Trophoblast cell (in vitro differentiated cells and primary cell): ENCODE measurements around the gene ATP6V0A4.
"Not testable (repeated sequence)": the region's sequence is repeated elsewhere in the genome, so short reads cannot be mapped to it uniquely, and the experiment has no call there.

ENCODE experiments used
- DNase-seq, 2 donors: peaks; one replicate each; pipeline ENCODE4 v3.0.0-alpha.2; 2016
- H2AFZ ChIP-seq: 2 replicates; pipeline ENCODE4 v1.6.1; 2013; ENCODE audit warnings: low read length, moderate library complexity, mild to moderate bottlenecking; ENCODE audit not compliant: insufficient read depth, poor library complexity
- H2AK5ac ChIP-seq: 2 replicates; pipeline ENCODE4 v1.6.1; 2013; ENCODE audit warnings: mild to moderate bottlenecking, low read length
- H2BK120ac ChIP-seq: 2 replicates; pipeline ENCODE4 v1.6.1; 2013; ENCODE audit warnings: low read length, mild to moderate bottlenecking, moderate library complexity; ENCODE audit not compliant: insufficient read depth, poor library complexity
- H2BK12ac ChIP-seq: 2 replicates; pipeline ENCODE4 v1.6.1; 2013; ENCODE audit warnings: mild to moderate bottlenecking, low read length, moderate library complexity
- H2BK5ac ChIP-seq: 2 replicates; pipeline ENCODE4 v1.6.1; 2013; ENCODE audit warnings: low read length, low read depth, moderate library complexity, mild to moderate bottlenecking; ENCODE audit not compliant: poor library complexity
- H3K14ac ChIP-seq: 2 replicates; pipeline ENCODE4 v1.6.1; 2013; ENCODE audit warnings: mild to moderate bottlenecking, low read length
- H3K18ac ChIP-seq: 2 replicates; pipeline ENCODE4 v1.6.1; 2013; ENCODE audit warnings: mild to moderate bottlenecking, low read length
- H3K23ac ChIP-seq: 2 replicates; pipeline ENCODE4 v1.6.1; 2013; ENCODE audit warnings: low read length
- H3K27ac ChIP-seq: 2 replicates; pipeline ENCODE4 v1.5.1; 2013; ENCODE audit warnings: low read depth, mild to moderate bottlenecking, inconsistent platforms, low read length, moderate library complexity
- H3K27me3 ChIP-seq: 2 replicates; pipeline ENCODE4 v1.6.1; 2013; ENCODE audit warnings: inconsistent platforms, mild to moderate bottlenecking, low read length, moderate library complexity; ENCODE audit not compliant: insufficient read depth
- H3K36me3 ChIP-seq, 2 experiments: 1 replicate in 1 of 2; 2 replicates in 1 of 2; pipeline ENCODE4 v1.6.1; 2013; ENCODE audit warnings: low read length in 2 of 2, mild to moderate bottlenecking in 2 of 2, moderate library complexity in 1 of 2; ENCODE audit not compliant: insufficient read depth in 2 of 2, control insufficient read depth in 1 of 2
- H3K4ac ChIP-seq: 2 replicates; pipeline ENCODE4 v1.6.1; 2013; ENCODE audit warnings: low read depth, mild to moderate bottlenecking, low read length, moderate library complexity
- H3K4me1 ChIP-seq, 2 experiments: 1 replicate in 1 of 2; 2 replicates in 1 of 2; pipeline ENCODE4 v1.6.1; 2013; ENCODE audit warnings: low read length in 2 of 2, mild to moderate bottlenecking in 2 of 2, moderate library complexity in 1 of 2; ENCODE audit not compliant: insufficient read depth in 2 of 2, control insufficient read depth in 1 of 2
- H3K4me2 ChIP-seq: 2 replicates; pipeline ENCODE4 v1.6.1; 2013; ENCODE audit warnings: inconsistent platforms, mild to moderate bottlenecking, low read length, moderate library complexity
- H3K4me3 ChIP-seq: 2 replicates; pipeline ENCODE4 v1.5.1; 2013; ENCODE audit warnings: mild to moderate bottlenecking, low read depth, low read length, inconsistent platforms
- H3K79me1 ChIP-seq: one replicate; pipeline ENCODE4 v1.6.1; 2013; ENCODE audit warnings: low read length
- H3K79me2 ChIP-seq: 2 replicates; pipeline ENCODE4 v1.6.1; 2013; ENCODE audit warnings: low read length, mild to moderate bottlenecking; ENCODE audit not compliant: control insufficient read depth, insufficient read depth, poor library complexity
- H3K9ac ChIP-seq: 2 replicates; pipeline ENCODE4 v1.6.1; 2013; ENCODE audit warnings: mild to moderate bottlenecking, low read length
- H3K9me3 ChIP-seq: 2 replicates; pipeline ENCODE4 v1.6.1; 2013; ENCODE audit warnings: low read depth, mild to moderate bottlenecking, control low read depth, inconsistent platforms, low read length; ENCODE audit not compliant: insufficient read depth
- H4K12ac ChIP-seq: 2 replicates; pipeline ENCODE4 v1.6.1; 2013; ENCODE audit warnings: low read depth, mild to moderate bottlenecking, low read length, moderate library complexity
- H4K8ac ChIP-seq: 2 replicates; pipeline ENCODE4 v1.6.1; 2013; ENCODE audit warnings: low read depth, mild to moderate bottlenecking, low read length, moderate library complexity
- H4K91ac ChIP-seq: one replicate; pipeline ENCODE4 v1.6.1; 2013; ENCODE audit warnings: low read depth, mild to moderate bottlenecking, low read length, moderate library complexity
- WGBS: extraction: QIAGEN DNeasy Blood & Tissue Kit; methylation state at CpG from one replicate; pipeline ENCODE4 v1.1.7; 2013; ENCODE audit warnings: missing lambda C conversion rate; ENCODE audit not compliant: insufficient read length, insufficient coverage; ENCODE audit errors: extremely low coverage; 5-methylcytosine and 5-hydroxymethylcytosine counted together

ATP6V0A4 gene

DNA sequence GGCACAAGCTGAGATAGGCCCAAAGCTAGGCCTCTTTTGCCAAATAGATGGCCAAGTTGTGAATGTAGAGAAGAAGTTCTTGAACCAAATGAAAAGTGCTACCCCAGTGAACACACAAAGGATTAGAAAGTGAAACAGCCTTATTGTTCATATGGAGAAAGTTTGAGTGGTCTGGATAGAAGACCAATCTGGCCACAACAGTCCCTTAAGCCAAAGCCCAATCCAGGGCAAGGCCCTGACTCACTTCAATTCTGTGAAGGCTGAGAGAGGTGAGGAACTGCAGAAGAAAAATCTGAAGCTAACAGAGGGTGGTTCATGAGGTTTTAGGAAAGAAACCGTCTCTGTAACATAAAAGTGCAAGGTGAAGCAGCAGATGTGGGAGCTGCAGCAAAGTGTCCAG lies 18.7 kb upstream of the ATP6V0A4 start:
- H3K27ac ChIP-seq, result no peak overlapping the region
- H3K4me2 ChIP-seq, result no peak overlapping the region
- H3K36me3 ChIP-seq, result no peaks in the 10 kb centered on the region
- no peak overlapping the region for H3K23ac ChIP-seq
- no peak overlapping the region for H4K91ac ChIP-seq
- H2AFZ ChIP-seq, result no peak overlapping the region
- H3K27me3 ChIP-seq, result no peaks in the 10 kb centered on the region
- no peak overlapping the region for H4K8ac ChIP-seq
- no peak overlapping the region for H2BK5ac ChIP-seq
- no peak overlapping the region for H2BK12ac ChIP-seq
- no peaks in the 10 kb centered on the region for H3K9me3 ChIP-seq
- H3K79me2 ChIP-seq, result no peaks in the 10 kb centered on the region
- no peak for DNase-seq
- H3K4me3 ChIP-seq, result no peak overlapping the region
- no CpG with 5 or more reads among the region's 1 CpG for WGBS
- H3K79me1 ChIP-seq, result no peaks in the 10 kb centered on the region
- no peak overlapping the region for H3K18ac ChIP-seq
- no peak overlapping the region for H2BK120ac ChIP-seq
- no peak overlapping the region for H4K12ac ChIP-seq
- H3K9ac ChIP-seq, result no peak overlapping the region
- H3K4me1 ChIP-seq, result peaks cover 0 to 4% of the 10 kb centered on the region in 2 experiments
- no peak overlapping the region for H3K4ac ChIP-seq
- no peak overlapping the region for H3K14ac ChIP-seq
- no peak overlapping the region for H2AK5ac ChIP-seq

GRCh38 chr7:138814816-138815332 lies 16.9 kb upstream of the ATP6V0A4 start:
- Histone ChIP-seq H2AK5ac (no peak overlapping the region), H3K79me1 (no peaks in the 10 kb centered on the region), H2BK5ac (no peak overlapping the region), H3K27ac (no peak overlapping the region), H3K23ac (no peak overlapping the region), H3K27me3 (no peaks in the 10 kb centered on the region), H3K4me3 (no peak overlapping the region), H2BK12ac (no peak overlapping the region), H3K14ac (no peak overlapping the region), H4K12ac (no peak overlapping the region), H4K91ac (no peak overlapping the region), H3K4me2 (no peak overlapping the region), H3K9ac (no peak overlapping the region), H2AFZ (no peak overlapping the region), H3K9me3 (no peaks in the 10 kb centered on the region), H4K8ac (no peak overlapping the region), H3K4ac (no peak overlapping the region), H3K79me2 (no peaks in the 10 kb centered on the region), H2BK120ac (no peak overlapping the region), H3K36me3 (no peaks in the 10 kb centered on the region), H3K18ac (no peak overlapping the region), H3K4me1 (no peaks in the 10 kb centered on the region)
- no peak for DNase-seq
- WGBS, result no CpG with 5 or more reads among the region's 1 CpG

GRCh38 chr7:138813945-138814344 lies 15.9 kb upstream of the ATP6V0A4 start:
- Histone ChIP-seq H2AFZ (no peak overlapping the region), H3K79me2 (no peaks in the 10 kb centered on the region), H2BK120ac (no peak overlapping the region), H2BK5ac (no peak overlapping the region), H3K14ac (no peak overlapping the region), H3K27me3 (no peaks in the 10 kb centered on the region), H3K79me1 (no peaks in the 10 kb centered on the region), H3K4me1 (no peaks in the 10 kb centered on the region), H3K36me3 (no peaks in the 10 kb centered on the region), H3K18ac (no peak overlapping the region), H3K9me3 (no peaks in the 10 kb centered on the region), H2BK12ac (no peak overlapping the region), H4K12ac (no peak overlapping the region), H3K9ac (no peak overlapping the region), H3K27ac (no peak overlapping the region), H4K91ac (no peak overlapping the region), H3K4me2 (no peak overlapping the region), H4K8ac (no peak overlapping the region), H3K4ac (no peak overlapping the region), H2AK5ac (no peak overlapping the region), H3K4me3 (no peak overlapping the region), H3K23ac (no peak overlapping the region)
- no CpG with 5 or more reads among the region's 2 CpGs for WGBS
- DNase-seq, result no peak

- H3K4me2 ChIP-seq, H3K4me3 ChIP-seq, H4K12ac ChIP-seq, H2BK120ac ChIP-seq, H2AK5ac ChIP-seq, H3K4ac ChIP-seq, H2BK5ac ChIP-seq, H3K4me1 ChIP-seq, H3K79me1 ChIP-seq, H3K27ac ChIP-seq, H3K18ac ChIP-seq, H3K27me3 ChIP-seq, H2AFZ ChIP-seq, H3K79me2 ChIP-seq, H3K23ac ChIP-seq, H4K8ac ChIP-seq, H2BK12ac ChIP-seq, H4K91ac ChIP-seq, DNase-seq, H3K14ac ChIP-seq, H3K9me3 ChIP-seq, H3K9ac ChIP-seq, H3K36me3 ChIP-seq: not testable (repeated sequence)
- no CpG with 5 or more reads among the region's 2 CpGs for WGBS
Measured at GRCh38 chr7:138811327-138811726, 13.3 kb upstream of the ATP6V0A4 start.
